GM23338 (cell line): Measurements from ENCODE around the gene ERVMER34-1. TPM values are rescaled to one million over a fixed set of nuclear protein-coding genes. Genes with fewer than 3 reads are reported as not detected.

Experiments used
- ATAC-seq: fragments of 200-7000 bp; cut with Tn5 transposase; 3 replicates; pipeline ENCODE4 v1.9.1; 2020
- DNase-seq: peaks from one replicate; pipeline ENCODE4 v3.0.0-alpha.2; 2015; ENCODE audit warnings: low spot score
- H2AFZ ChIP-seq: fragments of 200-600 bp; sonication (generic); 2 replicates; pipeline ENCODE4 v1.8.0; 2016; ENCODE audit warnings: antibody characterized with exemption, mild to moderate bottlenecking, moderate library complexity
- H3F3A ChIP-seq: fragments of 200-600 bp; sonication (generic); replicated peaks from 2 replicates; pipeline ENCODE4 v1.8.0; 2017; ENCODE audit warnings: antibody characterized with exemption, mixed run types, low read depth
- H3K27ac ChIP-seq: fragments of 200-600 bp; sonication (generic); 2 replicates; pipeline ENCODE4 v1.6.1; 2016; ENCODE audit warnings: low read depth
- H3K27me3 ChIP-seq: fragments of 200-600 bp; sonication (generic); 2 replicates; pipeline ENCODE4 v1.8.0; 2016; ENCODE audit warnings: mild to moderate bottlenecking, mixed run types, moderate library complexity; ENCODE audit not compliant: insufficient read depth
- H3K36me3 ChIP-seq: fragments of 200-600 bp; sonication (generic); 2 replicates; pipeline ENCODE4 v1.8.0; 2016; ENCODE audit warnings: mild to moderate bottlenecking; ENCODE audit not compliant: insufficient read depth
- H3K4me1 ChIP-seq: fragments of 200-600 bp; sonication (generic); 2 replicates; pipeline ENCODE4 v1.8.0; 2016; ENCODE audit warnings: mild to moderate bottlenecking, moderate library complexity; ENCODE audit not compliant: insufficient read depth
- H3K4me2 ChIP-seq: fragments of 200-600 bp; sonication (generic); 2 replicates; pipeline ENCODE4 v1.7.1; 2017; ENCODE audit warnings: mixed run types
- H3K4me3 ChIP-seq: fragments of 200-600 bp; sonication (generic); 2 replicates; pipeline ENCODE4 v1.6.1; 2016; ENCODE audit warnings: mixed run types
- H3K79me2 ChIP-seq: fragments of 200-600 bp; sonication (generic); replicated peaks from 2 replicates; pipeline ENCODE4 v1.8.0; 2017; ENCODE audit warnings: mild to moderate bottlenecking; ENCODE audit not compliant: insufficient read depth
- H3K9me2 ChIP-seq: fragments of 200-600 bp; sonication (generic); 2 replicates; pipeline ENCODE4 v1.8.0; 2017; ENCODE audit not compliant: insufficient read depth
- H4K20me1 ChIP-seq: fragments of 200-600 bp; sonication (generic); replicated peaks from 2 replicates; pipeline ENCODE4 v1.8.0; 2017; ENCODE audit warnings: mild to moderate bottlenecking; ENCODE audit not compliant: insufficient read depth
- H3K27ac Mint-ChIP-seq: 2 replicates; pipeline ENCODE4 v1.8.0; 2020; ENCODE audit warnings: inconsistent platforms, mild to moderate bottlenecking, moderate library complexity, mixed read lengths
- H3K27me3 Mint-ChIP-seq: 3 replicates; pipeline ENCODE4 v1.8.0; 2022; ENCODE audit warnings: low read depth, mild to moderate bottlenecking, moderate library complexity, mixed read lengths, inconsistent platforms; ENCODE audit not compliant: insufficient read depth, poor library complexity
- H3K36me3 Mint-ChIP-seq: 3 replicates; pipeline ENCODE4 v1.8.0; 2021; ENCODE audit warnings: low read depth, mild to moderate bottlenecking, inconsistent platforms, moderate library complexity, mixed read lengths
- H3K4me1 Mint-ChIP-seq: 3 replicates; pipeline ENCODE4 v1.8.0; 2020; ENCODE audit warnings: mild to moderate bottlenecking, inconsistent platforms, mixed read lengths
- H3K4me3 Mint-ChIP-seq: 3 replicates; pipeline ENCODE4 v1.8.0; 2021; ENCODE audit warnings: moderate library complexity, mild to moderate bottlenecking, inconsistent platforms, mixed read lengths
- H3K9me3 Mint-ChIP-seq: 3 replicates; pipeline ENCODE4 v1.8.0; 2020; ENCODE audit warnings: moderate library complexity, mild to moderate bottlenecking, inconsistent platforms, mixed read lengths
- CTCF ChIP-seq, 2 experiments: fragments of 200-600 bp in 1 of 2; sonication (generic) in 1 of 2; conservative IDR thresholded peaks; 2 replicates each; pipeline versions ENCODE4 v1.5.1 to v1.6.1; 2016 to 2017; ENCODE audit warnings: antibody characterized with exemption in 2 of 2, low read depth in 2 of 2, mild to moderate bottlenecking in 2 of 2, moderate library complexity in 1 of 2
- ETS1 ChIP-seq: IDR thresholded peaks from 2 replicates; pipeline ENCODE4 v1.6.1; 2016; ENCODE audit warnings: antibody characterized with exemption
- EZH2phosphoT487 ChIP-seq: fragments of 200-600 bp; sonication (generic); IDR thresholded peaks from one replicate; pipeline ENCODE4 v1.8.1; 2018; ENCODE audit warnings: antibody characterized with exemption; ENCODE audit not compliant: unreplicated experiment
- JUNB ChIP-seq: IDR thresholded peaks from one replicate; pipeline ENCODE4 v1.6.1; 2016; ENCODE audit warnings: antibody characterized with exemption; ENCODE audit not compliant: unreplicated experiment
- REST ChIP-seq: IDR thresholded peaks from one replicate; pipeline ENCODE4 v1.6.1; 2018; ENCODE audit warnings: antibody characterized with exemption; ENCODE audit not compliant: unreplicated experiment
- STAT1 ChIP-seq: IDR thresholded peaks from one replicate; pipeline ENCODE4 v1.6.1; 2016; ENCODE audit warnings: antibody characterized with exemption; ENCODE audit not compliant: unreplicated experiment
- ZNF114 ChIP-seq: fragments of 250-450 bp; sonication (Bioruptor Pico); IDR thresholded peaks from 2 replicates; pipeline ENCODE4 v1.5.0; 2020; ENCODE audit warnings: mild to moderate bottlenecking, moderate library complexity
- ZNF462 ChIP-seq: fragments of 250-450 bp; sonication (Bioruptor Pico); IDR thresholded peaks from 2 replicates; pipeline ENCODE4 v1.5.0; 2020; ENCODE audit warnings: mild to moderate bottlenecking, moderate library complexity
- polyA plus RNA-seq: library from polyadenylated mRNA; unstranded; fragments of >200 nt; fragmentation: Nextera tagmentation; extraction: Ambion mirVana; gene quantifications from 2 replicates; pipeline ENCODE4 v1.2.1, GENCODE V29; 2016
- total RNA-seq: library from RNA; depleted of rRNA; stranded (reverse); fragments of >200 nt; shearing (Covaris generic); gene quantifications from 2 replicates; pipeline ENCODE4 v1.2.3, GENCODE V29; 2014

The ERVMER34-1 gene
- total and polyA plus RNA-seq, 2 experiments from 2014 or later: 15.9 to 34.1 TPM

GRCh38 chr4:52715255-52715897 lies 35.8 kb downstream of the ERVMER34-1 start (continued):
- TF ChIP-seq ETS1 (no peak), STAT1 (no peak), ZNF114 (CRISPR knock-in tag) (no peak)

GRCh38 chr4:52714597-52715254 lies 36.5 kb downstream of the ERVMER34-1 start:
- Histone ChIP-seq H3K9me2 (no peaks in the 10 kb centered on the region), H2AFZ (no peak overlapping the region), H3K4me3 (peak overlapping the region; percentile 94), H3K36me3 (peaks cover 45% of the 10 kb centered on the region), H3K27me3 (no peaks in the 10 kb centered on the region), H3K79me2 (peaks cover 29% of the 10 kb centered on the region), H3K27ac (peak overlapping the region; percentile 92), H3F3A (peaks cover 51% of the 10 kb centered on the region), H3K4me2 (peak overlapping the region; percentile 88), H3K4me1 (peaks cover 33% of the 10 kb centered on the region), H4K20me1 (peaks cover 19% of the 10 kb centered on the region)
- Mint-ChIP-seq H3K27ac (peak overlapping the region; percentile 99), H3K4me1 (peaks cover 33% of the 10 kb centered on the region), H3K27me3 (peaks cover 27% of the 10 kb centered on the region), H3K36me3 (peaks cover 70% of the 10 kb centered on the region), H3K4me3 (peak overlapping the region; percentile 96), H3K9me3 (peaks cover 3% of the 10 kb centered on the region; the same call in 2 of the 3 replicates)
- no peak for DNase-seq
- ATAC-seq: no peak
- TF ChIP-seq ETS1 (no peak), CTCF (conservative IDR thresholded peaks at IDR 0.05; ENCODE audit: low read depth in 2 of 2) (no peak), JUNB (no peak), EZH2phosphoT487 (no peak), ZNF462 (CRISPR knock-in tag) (no peak), ZNF114 (CRISPR knock-in tag) (no peak), REST (no peak)
